Nephron (organoid): ENCODE data around the gene RASD2.

Source experiments
- H3K27ac Mint-ChIP-seq, 3 experiments: 2 replicates each; pipeline ENCODE4 v1.8.0; 2020; ENCODE audit warnings: mixed read lengths in 3 of 3, mild to moderate bottlenecking in 2 of 3, moderate library complexity in 1 of 3
- H3K27me3 Mint-ChIP-seq: 2 replicates; pipeline ENCODE4 v1.8.0; 2021; ENCODE audit warnings: low read depth, mild to moderate bottlenecking, moderate library complexity, mixed read lengths
- H3K36me3 Mint-ChIP-seq: 2 replicates; pipeline ENCODE4 v1.8.0; 2020; ENCODE audit warnings: low read depth, mixed read lengths
- H3K4me1 Mint-ChIP-seq: 2 replicates; pipeline ENCODE4 v1.8.0; 2020; ENCODE audit warnings: mixed read lengths
- H3K4me3 Mint-ChIP-seq, 3 experiments: 2 replicates each; pipeline ENCODE4 v1.8.0; 2020; ENCODE audit warnings: mild to moderate bottlenecking in 3 of 3, mixed read lengths in 3 of 3, moderate library complexity in 2 of 3
- H3K9me3 Mint-ChIP-seq: 2 replicates; pipeline ENCODE4 v1.8.0; 2020; ENCODE audit warnings: mixed read lengths
- CTCF ChIP-seq, 3 experiments: fragments of 200-600 bp; sonication (generic); IDR thresholded peaks; one replicate each; pipeline ENCODE4 v1.5.0; 2021; ENCODE audit warnings: antibody characterized with exemption in 3 of 3; ENCODE audit not compliant: unreplicated experiment in 3 of 3

The RASD2 gene

GRCh38 chr22:35593071-35593890 is 52.6 kb downstream of the RASD2 start:
- TF ChIP-seq CTCF (IDR thresholded peaks at IDR 0.05; ENCODE audit: unreplicated experiment in 3 of 3), result no peak
- no peak overlapping the region for H3K4me3 Mint-ChIP-seq
- no peaks in the 10 kb centered on the region for H3K36me3 Mint-ChIP-seq
- peak overlapping the region; percentile 69 to 81 (median 81) for H3K27ac Mint-ChIP-seq
- peaks cover 12% of the 10 kb centered on the region for H3K27me3 Mint-ChIP-seq
- no peaks in the 10 kb centered on the region for H3K9me3 Mint-ChIP-seq
- H3K4me1 Mint-ChIP-seq, result peaks cover 8% of the 10 kb centered on the region

GRCh38 chr22:35593891-35594470 is 53.4 kb downstream of the RASD2 start:
- no peaks in the 10 kb centered on the region for H3K9me3 Mint-ChIP-seq
- H3K27me3 Mint-ChIP-seq, result peaks cover 6% of the 10 kb centered on the region
- no peaks in the 10 kb centered on the region for H3K36me3 Mint-ChIP-seq
- no peak overlapping the region for H3K4me3 Mint-ChIP-seq
- TF ChIP-seq CTCF (IDR thresholded peaks at IDR 0.05; ENCODE audit: unreplicated experiment in 3 of 3), result no peak
- peaks cover 8% of the 10 kb centered on the region for H3K4me1 Mint-ChIP-seq
- H3K27ac Mint-ChIP-seq, result no peak overlapping the region

GRCh38 chr22:35594686-35595085 is 54.1 kb downstream of the RASD2 start:
- H3K36me3 Mint-ChIP-seq, result no peaks in the 10 kb centered on the region
- peaks cover 8% of the 10 kb centered on the region for H3K4me1 Mint-ChIP-seq
- H3K4me3 Mint-ChIP-seq, result no peak overlapping the region
- no peak overlapping the region for H3K27ac Mint-ChIP-seq
- TF ChIP-seq CTCF (IDR thresholded peaks at IDR 0.05; ENCODE audit: unreplicated experiment in 3 of 3), result no peak
- no peaks in the 10 kb centered on the region for H3K9me3 Mint-ChIP-seq
- H3K27me3 Mint-ChIP-seq, result peaks cover 3% of the 10 kb centered on the region

GRCh38 chr22:35596821-35597220 is 56.2 kb downstream of the RASD2 start:
- Mint-ChIP-seq H3K9me3 (no peaks in the 10 kb centered on the region), H3K27me3 (peaks cover 3% of the 10 kb centered on the region), H3K27ac (no peak overlapping the region), H3K4me3 (no peak overlapping the region), H3K4me1 (peaks cover 8% of the 10 kb centered on the region), H3K36me3 (no peaks in the 10 kb centered on the region)
- no peak for TF ChIP-seq CTCF (IDR thresholded peaks at IDR 0.05; ENCODE audit: unreplicated experiment in 3 of 3)

GRCh38 chr22:35597692-35598395 is 57.2 kb downstream of the RASD2 start:
- peaks cover 3% of the 10 kb centered on the region for H3K27me3 Mint-ChIP-seq
- H3K9me3 Mint-ChIP-seq, result no peaks in the 10 kb centered on the region
- no peaks in the 10 kb centered on the region for H3K36me3 Mint-ChIP-seq

More at GRCh38 chr22:35597692-35598395, 57.2 kb downstream of the RASD2 start:
- H3K27ac Mint-ChIP-seq, result no peak overlapping the region
- no peak overlapping the region for H3K4me3 Mint-ChIP-seq
- no peak for TF ChIP-seq CTCF (IDR thresholded peaks at IDR 0.05; ENCODE audit: unreplicated experiment in 3 of 3)
- peaks cover 3% of the 10 kb centered on the region for H3K4me1 Mint-ChIP-seq
